Endothelial cell of hepatic sinusoid (primary cell): ENCODE data around the gene ARHGAP4.

Experiments used
- in situ Hi-C: cut with HindIII; loops from 2 replicates; pipeline ENCODE4 v1.10.0; 2017; ENCODE audit warnings: low sequenced_read_pairs

The ARHGAP4 gene

GRCh38 chrX:153947009-153947769, 21.1 kb upstream of the ARHGAP4 start:
- in situ Hi-C loops, result no loop called here

- in situ Hi-C loops, result no loop called here
Observed at GRCh38 chrX:153945956-153946943, 20.2 kb upstream of the ARHGAP4 start.

- in situ Hi-C loops, result no loop called here
Observed at GRCh38 chrX:153944800-153945150, 18.7 kb upstream of the ARHGAP4 start.

- in situ Hi-C loops, result no loop called here
Observed at GRCh38 chrX:153944140-153944799, 18.2 kb upstream of the ARHGAP4 start, which contains the start of gene RENBP. Gene RENBP (minus strand): TSS chrX:153944643. CDS start chrX:153944610, 33 bp downstream.

GRCh38 chrX:153941336-153942252, 15.5 kb upstream of the ARHGAP4 start:
- in situ Hi-C loops, result no loop called here

GRCh38 chrX:153939573-153939972, 13.5 kb upstream of the ARHGAP4 start:
- in situ Hi-C loops, result no loop called here

- in situ Hi-C loops, result no loop called here
Observed at GRCh38 chrX:153938226-153938786, 12.2 kb upstream of the ARHGAP4 start.

- in situ Hi-C loops, result no loop called here
Observed at GRCh38 chrX:153937056-153937455, 11.0 kb upstream of the ARHGAP4 start.

- in situ Hi-C loops, result no loop called here
Observed at GRCh38 chrX:153935326-153935851, 9.3 kb upstream of the ARHGAP4 start.

GRCh38 chrX:153934762-153935325, 8.8 kb upstream of the ARHGAP4 start, which contains the start of gene NAA10:
Gene NAA10 (minus strand): TSS chrX:153935037. CDS start chrX:153934904, 133 bp downstream.
- in situ Hi-C loops, result no loop called here

- in situ Hi-C loops, result no loop called here
Observed at GRCh38 chrX:153934148-153934761, 8.2 kb upstream of the ARHGAP4 start.

GRCh38 chrX:153933748-153934147, 7.7 kb upstream of the ARHGAP4 start:
- in situ Hi-C loops, result no loop called here

- in situ Hi-C loops, result no loop called here
Observed at GRCh38 chrX:153932220-153932915, 6.3 kb upstream of the ARHGAP4 start.

- in situ Hi-C loops, result no loop called here
Observed at GRCh38 chrX:153931748-153932147, 5.7 kb upstream of the ARHGAP4 start.

GRCh38 chrX:153931151-153931550, 5.1 kb upstream of the ARHGAP4 start:
- in situ Hi-C loops, result no loop called here

- in situ Hi-C loops, result no loop called here
Observed at GRCh38 chrX:153930011-153930910, 4.2 kb upstream of the ARHGAP4 start.

- in situ Hi-C loops, result no loop called here
Observed at GRCh38 chrX:153929576-153929975, 3.5 kb upstream of the ARHGAP4 start.
